ENCODE data around the gene PTPRN2.

DNA sequence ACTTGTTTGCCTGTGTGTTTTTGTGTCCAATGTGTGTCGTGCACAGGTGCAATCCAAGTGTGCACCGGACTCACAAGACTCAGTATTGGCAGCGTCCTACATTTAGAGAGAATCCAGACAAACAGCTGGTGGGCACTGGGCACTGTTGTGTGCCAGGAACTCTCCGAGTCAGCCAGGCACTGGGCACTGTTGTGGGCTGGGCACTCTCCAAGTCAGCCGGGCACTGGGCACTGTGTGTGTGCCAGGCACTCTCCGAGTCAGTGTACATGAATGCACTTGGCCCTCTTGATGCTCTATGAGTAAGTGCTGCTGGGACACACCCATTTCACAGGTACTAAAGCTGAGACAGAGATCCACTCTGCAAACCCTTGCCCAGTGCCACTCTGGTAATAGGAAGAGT is 303.5 kb downstream of the PTPRN2 start:
- TF ChIP-seq HDGF (IDR thresholded peaks at IDR 0.05; ENCODE audit: borderline replicate concordance) (no peak), SUZ12 (IDR thresholded peaks at IDR 0.05) (no peak), FOXM1 (IDR thresholded peaks at IDR 0.05; ENCODE audit: borderline replicate concordance) (no peak), TARDBP (IDR thresholded peaks at IDR 0.05) (no peak), BHLHE40 (IDR thresholded peaks at IDR 0.05; ENCODE audit: borderline replicate concordance) (no peak), NFRKB (IDR thresholded peaks at IDR 0.05) (no peak), ELF4 (IDR thresholded peaks at IDR 0.05) (no peak), FOXA1 (IDR thresholded peaks at IDR 0.05) (no peak), L3MBTL2 (conservative IDR thresholded peaks at IDR 0.05) (no peak)
